HG02759 (cell line): Measurements from ENCODE around the gene USPL1.

ENCODE experiments used
- ATAC-seq: cut with Tn5 transposase; IDR thresholded peaks from one replicate; pipeline ENCODE4 v1.9.1; 2021; ENCODE audit warnings: mild to moderate bottlenecking, moderate library complexity; ENCODE audit not compliant: unreplicated experiment

USPL1 gene

DNA sequence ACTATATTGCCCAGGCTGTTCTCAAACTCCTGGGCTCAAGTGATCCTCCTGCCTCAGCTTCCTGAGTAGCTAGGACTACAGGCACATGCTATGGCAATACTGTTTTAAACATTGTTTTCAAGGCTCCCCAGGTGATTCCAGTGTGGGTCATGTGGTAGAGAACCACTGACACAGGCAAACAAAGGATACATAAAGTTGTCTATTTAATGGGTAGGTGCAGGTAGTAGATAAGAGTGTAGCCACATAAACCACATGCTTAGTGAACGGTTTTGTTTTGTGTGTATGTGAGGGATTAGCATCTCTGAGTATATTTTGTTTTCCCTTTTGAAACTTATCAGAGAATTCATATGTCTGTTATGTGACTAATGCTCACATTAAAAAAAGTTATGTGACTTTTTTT lies 36.7 kb downstream of the USPL1 start:
- ATAC-seq: no peak

DNA sequence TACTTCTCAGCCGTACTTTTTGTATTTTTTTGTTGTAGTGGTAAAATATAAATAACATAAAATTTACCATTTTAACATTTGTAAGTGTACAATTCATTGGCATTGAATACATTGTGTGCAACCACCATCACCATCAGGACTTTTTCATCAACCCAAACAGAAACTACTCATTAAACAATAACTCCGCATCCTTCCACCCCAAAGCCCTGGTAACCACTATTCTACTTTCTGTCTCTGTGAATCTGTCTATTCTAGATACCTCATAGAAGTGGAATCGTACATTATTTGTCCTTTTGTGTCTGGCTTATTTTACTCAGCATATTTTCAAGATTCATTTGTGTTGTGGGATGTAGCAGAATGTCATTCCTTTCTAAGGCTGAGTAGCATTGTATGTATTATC lies 38.5 kb downstream of the USPL1 start:
- ATAC-seq: no peak

DNA sequence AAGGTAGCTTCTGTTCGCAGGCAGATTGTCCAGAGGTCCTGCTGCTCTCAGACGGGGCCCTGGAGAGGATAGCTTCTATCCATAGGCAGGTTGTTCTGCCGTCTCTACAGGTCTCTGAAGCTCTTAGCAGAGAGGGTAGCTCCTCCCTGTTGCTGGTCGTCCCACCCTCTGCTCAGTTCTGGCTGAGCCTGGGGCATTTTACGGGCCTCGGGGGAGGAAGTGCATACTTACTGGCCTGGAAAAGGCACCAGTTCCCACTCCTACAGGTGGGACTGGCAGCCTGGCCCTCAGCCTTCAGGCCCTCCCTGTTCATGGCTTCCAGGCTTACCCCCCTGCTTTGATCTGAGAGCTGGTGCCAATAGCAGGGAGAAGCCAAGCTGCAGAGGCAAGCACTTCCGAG lies 42.3 kb downstream of the USPL1 start:
- no peak for ATAC-seq

DNA sequence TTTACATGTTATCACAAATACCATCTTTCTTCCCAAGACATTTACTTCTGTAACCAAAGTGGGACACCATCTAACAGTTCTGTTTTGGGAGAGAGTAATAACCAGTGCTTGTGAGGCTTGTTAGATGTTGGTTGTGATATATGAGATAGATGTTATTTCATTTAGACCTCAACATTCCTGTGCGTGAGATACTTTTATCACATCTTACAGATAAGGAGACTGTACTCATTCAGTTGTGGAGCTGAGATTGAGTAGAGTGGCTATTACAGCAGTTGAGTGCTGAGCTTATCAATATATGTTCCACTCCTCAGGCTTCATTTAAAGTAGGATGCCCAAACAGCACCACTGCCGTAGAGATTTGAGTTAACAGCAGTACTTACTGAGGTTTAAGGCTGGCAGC lies 43.1 kb downstream of the USPL1 start:
- ATAC-seq: no peak

DNA sequence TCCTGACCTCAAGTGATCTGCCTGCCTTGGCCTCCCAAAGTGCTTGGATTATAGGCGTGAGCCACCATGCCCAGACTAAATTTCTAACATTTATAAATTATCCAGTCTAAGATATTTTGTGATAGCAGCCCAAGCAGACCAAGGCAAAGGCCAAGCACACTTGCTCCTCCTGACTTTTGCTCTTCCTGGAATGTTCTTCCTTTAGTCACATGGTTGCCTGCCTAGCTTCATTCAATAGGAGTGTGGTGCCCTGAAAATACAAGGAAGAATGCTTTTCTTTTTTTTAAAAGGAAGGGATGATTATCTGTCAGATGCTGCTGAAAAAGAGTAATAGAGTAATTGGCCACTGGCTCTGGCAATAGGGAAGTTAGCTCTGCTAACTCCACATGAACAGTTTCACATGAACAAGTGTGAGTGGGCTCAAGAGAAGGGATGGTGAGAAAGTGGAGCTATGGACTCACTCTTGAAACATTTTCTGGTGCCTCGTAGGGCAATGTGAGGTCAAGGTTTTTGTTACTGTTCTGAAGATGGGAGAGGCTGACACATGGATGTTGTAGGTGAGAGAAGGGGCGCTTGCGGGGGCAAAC lies 47.1 kb downstream of the USPL1 start:
- no peak for ATAC-seq

DNA sequence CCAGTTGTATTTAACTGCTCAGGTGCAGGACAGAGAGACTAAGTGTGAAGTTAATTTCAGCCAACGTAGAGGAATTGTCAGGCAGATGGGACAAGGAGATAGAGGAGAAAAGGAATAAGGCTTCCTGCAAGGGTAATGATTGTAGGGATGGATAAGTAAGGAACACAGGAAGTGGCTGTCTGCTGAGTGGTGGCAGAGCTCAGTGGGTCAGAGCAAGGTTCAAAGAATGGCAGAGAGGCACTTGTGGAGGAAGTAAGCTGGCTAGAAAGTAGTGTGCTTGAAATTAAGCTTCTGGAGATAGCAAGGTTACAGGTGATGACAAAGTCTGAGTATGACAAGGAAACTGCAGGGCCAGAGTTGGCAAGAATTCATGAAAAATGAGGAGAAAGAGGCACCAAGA lies 47.9 kb downstream of the USPL1 start:
- ATAC-seq: no peak

DNA sequence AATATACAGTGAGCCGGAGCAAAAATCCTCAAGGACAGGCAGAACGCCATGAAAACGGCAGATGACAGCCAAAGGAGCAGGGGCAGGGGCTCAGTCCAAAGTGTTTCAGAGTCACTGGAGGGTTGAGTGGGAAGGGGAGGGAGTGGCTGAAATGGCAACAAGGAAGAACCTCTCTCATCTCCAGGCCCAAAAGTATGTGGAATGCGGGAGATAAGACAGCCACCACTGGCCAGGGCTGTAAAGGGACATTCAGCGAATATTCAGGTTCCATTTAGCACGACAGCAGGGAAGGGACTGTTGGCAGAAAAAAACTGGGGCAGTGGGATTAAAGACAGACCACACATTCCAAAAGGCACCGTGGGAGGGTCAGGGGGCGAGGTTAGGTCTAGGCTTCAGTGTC lies 48.4 kb downstream of the USPL1 start:
- no peak for ATAC-seq

DNA sequence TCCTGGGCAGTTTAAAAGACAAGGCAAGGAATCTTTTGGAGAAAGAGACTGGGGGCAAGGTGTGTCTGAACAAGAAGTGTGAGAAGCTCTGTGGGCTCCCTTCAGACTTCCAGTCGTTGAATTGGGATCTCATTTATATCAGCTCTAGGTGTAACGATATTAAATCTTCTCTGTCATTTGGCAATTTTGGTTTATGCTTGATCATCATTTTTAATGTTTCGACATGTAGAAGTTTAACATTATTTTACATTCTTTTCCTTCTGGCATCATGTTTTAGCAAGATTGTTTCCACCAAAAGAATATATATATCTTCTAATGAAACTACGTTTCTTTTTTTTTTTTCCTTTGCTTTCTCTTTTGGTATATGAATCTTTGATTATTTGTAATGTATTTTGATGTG lies 49.3 kb downstream of the USPL1 start:
- ATAC-seq: no peak

DNA sequence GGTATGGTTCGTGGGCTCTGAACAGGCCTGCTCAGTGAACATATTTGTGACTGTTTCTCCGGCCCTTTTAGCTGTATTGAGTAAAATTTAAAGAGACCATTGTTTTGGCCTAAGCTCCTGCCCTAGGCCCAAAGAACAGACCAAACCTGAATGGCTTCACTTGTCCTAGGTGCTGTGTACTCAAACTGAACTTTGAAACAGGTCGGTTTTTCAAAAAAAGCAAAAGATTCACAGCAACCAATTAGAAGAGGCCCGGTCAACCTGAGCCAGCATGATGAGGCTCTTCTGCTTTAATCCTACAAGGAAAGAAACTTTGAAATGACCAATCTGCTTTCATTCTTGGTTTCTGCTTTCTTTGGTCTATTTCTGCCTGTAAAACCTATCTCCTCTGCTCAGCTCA lies 50.6 kb downstream of the USPL1 start:
- no peak for ATAC-seq

DNA sequence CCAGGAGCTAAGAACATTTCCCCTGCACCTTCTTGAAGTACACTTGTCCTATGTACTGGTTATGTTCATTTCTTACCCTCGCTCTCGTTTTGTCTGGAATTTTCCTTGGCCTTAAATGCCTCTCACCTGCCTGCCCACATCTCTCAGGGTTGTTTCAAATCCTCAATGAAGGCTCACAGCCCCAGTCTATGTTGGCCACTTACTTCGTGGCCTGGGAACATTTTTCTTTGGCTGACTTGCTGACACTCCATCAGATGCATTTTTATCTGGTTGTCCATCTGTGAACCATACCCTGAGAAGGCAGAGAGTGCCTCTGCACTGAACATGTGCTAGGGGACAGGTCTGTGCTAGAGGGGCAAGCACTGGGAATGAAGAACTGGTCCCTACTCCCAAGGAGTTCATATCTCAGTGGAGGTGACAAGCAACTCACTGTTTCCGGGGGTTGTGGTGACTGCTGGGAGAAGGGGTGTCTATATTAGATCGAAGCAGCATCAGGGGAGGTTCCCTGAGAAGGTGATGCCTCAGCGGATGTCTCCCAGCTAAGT lies 53.6 kb downstream of the USPL1 start:
- ATAC-seq: no peak

DNA sequence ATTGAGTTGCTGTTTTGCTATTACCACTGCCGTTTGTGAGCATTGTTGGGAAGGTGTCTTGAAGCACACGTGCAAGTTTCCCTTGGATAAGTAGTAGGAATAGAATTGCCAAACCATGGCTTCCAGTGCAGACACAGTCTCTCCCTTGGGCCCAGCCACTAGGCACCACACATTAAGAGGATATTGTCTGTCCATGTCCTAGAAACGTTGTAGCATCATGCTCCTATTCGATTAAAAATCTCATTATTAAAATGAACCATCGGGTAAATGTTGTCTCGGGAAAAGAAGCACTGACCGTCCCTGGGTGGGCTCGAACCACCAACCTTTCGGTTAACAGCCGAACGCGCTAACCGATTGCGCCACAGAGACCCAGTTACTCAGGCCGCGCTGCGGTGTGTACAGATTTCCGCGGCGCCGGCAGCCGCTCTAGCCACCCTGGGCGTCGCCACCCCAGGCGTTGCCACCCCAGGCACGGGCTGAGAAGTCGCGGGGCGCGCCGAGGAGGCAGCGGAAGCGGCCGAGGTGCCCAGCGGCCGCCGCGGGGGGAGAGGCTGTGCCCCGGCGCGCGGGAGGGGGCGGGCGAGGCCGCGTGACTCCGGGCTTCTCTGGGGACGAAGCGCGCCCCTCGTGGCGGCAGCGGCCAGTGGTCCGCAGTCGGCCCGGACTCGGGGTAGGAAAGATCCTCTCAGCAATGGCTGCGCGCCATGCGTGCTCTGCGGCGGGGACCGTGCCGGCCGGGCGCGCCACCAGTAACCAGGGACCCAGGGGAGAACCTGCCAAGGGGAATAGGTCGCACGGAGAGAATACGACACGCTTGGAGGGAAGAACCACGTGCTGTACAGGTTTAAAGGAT lies 56.2 kb downstream of the USPL1 start:
- ATAC-seq: peak; percentile 93

DNA sequence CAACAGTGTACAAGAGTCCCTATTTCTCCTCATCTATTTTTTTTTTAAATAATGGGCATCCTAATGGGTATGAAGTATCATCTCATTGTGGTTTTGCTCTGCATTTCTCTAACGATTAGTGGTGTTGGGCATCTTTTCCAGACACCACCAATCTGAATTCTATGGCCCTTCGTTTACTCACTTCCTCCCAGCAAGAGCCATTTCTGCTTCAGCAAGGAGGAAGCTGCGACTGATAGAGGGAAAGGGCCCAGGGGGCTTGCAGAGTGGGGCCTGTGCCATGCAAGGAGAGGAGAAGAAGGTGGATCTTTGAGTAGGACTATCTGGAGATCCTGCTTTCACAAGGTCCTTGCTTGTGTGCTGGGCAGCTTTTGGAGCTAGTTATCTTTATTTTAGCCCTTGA lies 58.0 kb downstream of the USPL1 start:
- ATAC-seq: no peak

DNA sequence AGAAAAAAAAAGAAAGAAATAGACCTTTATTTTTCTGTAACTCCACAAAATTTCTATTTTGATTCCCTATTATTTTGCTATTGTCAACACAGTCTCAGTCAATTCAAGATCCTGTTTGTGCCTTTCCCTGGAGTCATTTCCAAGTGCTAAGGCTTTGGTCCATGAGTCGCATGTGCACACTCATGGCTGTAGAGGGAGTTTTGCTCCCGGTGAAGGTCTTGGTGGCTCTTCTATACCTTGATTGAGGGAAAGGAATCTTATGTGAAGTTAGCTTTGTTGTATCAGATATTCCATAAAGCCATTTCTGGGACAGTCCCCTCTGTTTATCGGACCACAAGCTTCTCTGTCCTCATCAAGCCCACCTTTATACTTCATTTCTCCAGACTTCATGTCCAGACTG lies 59.0 kb downstream of the USPL1 start:
- no peak for ATAC-seq

DNA sequence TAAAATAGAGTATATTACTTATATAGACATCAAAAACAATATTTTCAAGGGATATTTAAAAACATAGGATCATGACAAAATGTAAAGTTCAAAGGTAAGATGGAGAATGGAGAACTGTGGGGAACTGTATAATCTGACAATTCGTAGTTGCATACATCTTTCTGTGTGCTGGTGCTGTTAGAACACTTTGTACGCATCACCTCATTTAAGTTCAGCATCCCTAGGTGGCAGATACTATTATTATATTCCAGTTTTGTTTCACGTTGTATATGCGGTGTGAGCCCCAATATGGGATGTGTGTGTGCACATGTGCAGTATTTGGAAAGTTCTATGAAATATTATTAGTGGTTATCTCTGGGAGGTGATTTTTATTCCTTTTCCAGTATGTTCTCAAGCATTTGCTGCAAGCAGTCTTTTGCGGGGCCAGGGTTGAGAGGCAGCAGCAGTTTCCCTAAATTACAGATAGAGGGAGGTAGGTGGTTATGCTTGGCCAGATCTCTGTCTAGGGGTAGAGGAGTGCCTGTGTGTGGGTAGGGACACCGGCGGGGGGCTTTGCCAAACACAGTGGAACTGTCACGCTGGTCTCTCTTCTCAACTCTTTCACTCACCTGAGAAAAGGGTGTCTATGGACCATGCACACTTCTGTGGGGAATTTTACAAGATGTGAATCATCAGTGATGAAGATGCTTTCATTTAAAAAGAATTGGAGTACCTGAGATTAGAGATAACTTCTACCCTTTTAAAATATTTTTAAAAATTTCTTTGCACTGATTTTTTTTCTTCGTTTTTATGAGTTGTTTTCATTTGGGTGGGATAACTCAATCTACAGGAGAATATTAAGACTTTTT lies 62.0 kb downstream of the USPL1 start:
- peak; percentile 76 for ATAC-seq

DNA sequence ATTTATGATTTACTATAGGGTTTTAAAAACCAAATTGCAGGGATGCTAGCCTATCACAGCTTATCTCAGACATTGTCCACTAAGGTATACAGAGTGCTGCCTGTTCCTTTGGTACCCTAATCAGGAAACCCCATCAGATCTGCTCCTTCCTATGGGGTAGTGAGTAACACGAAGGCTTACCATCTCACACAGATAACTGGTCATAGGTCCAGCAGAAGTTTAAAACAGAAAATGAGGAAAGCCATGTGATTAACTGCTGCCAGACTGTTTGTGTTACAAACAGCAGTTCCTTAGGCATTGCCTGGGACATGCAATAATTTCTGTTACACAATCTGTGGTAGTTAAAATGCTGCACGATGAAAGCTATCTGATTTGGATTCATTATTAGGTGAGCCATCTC lies 64.1 kb downstream of the USPL1 start:
- no peak for ATAC-seq

DNA sequence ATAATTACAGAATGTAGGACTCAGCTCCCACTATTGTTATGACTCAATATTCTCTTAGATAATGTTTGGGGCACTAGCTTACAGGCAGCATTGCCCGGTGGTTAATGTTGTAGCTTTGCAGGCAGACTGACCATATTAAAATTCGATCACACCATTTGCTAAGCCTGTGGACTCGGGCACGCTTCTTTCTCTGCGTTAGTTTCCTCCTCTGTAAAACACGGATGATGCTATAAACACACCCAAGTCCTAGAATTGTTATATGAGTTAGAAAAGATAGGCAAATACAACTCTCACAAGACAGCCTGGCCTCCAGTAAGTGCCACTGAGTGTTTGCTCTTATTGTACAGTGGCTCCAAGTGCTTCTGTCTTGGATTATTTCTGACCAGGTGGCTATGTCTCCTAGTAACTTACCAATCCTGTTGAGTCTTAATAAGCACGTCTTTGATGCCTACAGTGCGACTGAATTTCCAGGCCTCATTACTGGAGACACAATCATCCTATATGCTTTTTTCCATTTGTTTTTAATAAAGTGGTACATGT lies 67.7 kb downstream of the USPL1 start:
- no peak for ATAC-seq

DNA sequence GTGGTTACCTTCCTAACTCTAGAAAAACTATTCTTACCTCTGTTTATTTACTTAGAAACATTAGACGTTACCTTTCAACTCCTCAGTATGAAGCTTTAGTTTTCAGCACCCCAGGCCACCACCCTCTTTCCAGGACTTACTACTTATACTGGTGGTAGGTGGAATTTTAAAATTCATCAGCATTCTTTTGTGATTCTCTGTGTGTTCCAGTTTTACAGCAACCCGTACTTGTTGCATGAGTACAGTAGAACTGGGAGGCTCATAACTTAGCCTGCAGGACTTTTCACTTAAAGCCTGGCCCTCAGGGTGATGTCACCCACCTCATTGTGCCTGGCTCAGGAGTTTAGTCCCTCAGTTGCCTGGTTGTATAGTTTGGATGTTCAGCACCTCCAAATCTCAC lies 68.3 kb downstream of the USPL1 start:
- no peak for ATAC-seq

DNA sequence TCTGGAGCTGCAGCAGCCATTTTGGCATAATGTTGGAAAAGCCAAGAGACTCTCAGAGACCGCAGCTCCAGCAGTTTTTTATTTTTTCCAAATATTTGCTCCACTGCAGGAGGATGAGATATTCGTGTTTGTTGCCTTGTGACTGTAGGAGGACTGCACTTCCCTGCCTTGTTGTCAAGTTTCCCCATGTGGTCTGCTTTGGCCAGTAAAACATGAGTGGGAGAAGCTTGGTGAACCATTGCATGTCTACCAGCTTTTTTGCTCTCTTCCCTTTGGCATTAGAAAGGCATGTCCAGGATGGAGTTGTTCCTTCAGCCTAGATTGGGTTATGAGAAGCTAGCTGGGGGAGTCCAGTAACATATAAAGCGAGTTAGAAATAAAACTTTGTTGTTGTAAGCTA lies 69.9 kb downstream of the USPL1 start:
- no peak for ATAC-seq

DNA sequence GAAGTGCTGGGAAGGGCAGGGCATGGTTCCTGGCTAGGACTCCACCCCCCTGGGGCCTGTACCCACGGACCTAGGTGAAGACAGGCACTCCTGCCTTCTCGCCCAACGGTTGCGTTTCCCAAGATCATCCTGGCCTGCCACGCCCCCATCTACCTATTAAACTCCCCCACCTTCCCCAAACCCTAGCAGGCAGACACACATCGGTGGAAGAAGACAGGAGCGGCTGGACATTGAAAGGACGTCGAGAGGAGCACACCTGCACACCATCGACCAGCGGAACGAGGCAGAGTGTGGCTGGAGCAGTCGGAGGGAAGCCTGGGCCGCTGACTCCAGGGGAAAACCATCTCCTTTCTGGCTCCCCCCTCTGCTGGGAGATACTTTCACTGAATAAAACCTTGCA lies 72.0 kb downstream of the USPL1 start:
- no peak for ATAC-seq

DNA sequence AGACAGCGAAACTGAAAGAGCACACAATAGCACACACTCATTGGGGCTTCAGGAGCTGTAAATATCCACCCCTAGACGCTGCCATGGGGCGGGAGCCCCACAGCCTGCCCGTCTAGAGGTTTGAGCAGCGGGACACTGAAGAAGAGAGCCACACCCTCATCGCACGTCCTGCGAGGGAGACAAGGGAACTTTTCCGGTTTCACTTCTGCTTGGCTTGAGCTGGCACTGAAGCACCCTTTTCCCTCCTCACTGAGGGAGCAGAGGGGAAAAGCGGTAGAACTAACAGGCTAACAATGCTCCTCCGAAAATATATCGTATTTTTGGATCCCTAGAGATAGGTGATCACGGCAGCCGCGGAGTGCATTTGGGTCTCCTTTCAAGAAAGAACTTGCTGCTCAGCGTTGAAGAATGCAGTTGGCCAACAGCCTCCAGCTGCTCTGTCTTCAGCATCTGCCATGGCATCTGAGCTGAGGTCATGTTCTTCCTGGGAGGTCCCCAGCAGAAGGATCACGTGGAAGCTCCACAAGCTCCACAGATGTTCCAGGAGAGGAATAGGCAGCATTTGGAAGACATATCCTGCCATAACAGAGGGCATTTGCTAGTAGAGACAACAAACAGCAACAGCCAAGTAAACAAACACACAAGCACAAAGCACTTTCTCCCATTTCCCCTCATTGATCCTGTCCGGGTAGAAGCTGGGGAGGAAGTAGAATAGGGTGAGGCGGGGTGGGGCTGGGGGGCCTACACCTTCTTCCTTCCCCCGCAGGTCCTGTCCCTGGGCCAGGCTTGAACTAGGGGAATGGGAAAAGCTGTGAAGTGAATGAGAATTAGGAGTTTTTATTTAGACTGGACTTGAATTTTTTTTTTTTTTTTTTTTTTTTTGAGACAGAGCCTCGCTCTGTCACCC lies 72.8 kb downstream of the USPL1 start:
- ATAC-seq: peak; percentile 90
